NCI-H345 treated with DMSO at 0.1 percent for 48 hours (cell line): ENCODE results near the gene MBOAT2.
"Not testable (repeated sequence)": the region's sequence is repeated elsewhere in the genome, so short reads cannot be mapped to it uniquely, and the experiment has no call there.

ENCODE experiments used
- DNase-seq: peaks from one replicate; lab custom pipeline; 2025; ENCODE audit not compliant: unreplicated experiment; lab: John Stamatoyannopoulos, UW

MBOAT2 gene

GRCh38 chr2:9003616-9004337 lies at the start of gene MBOAT2:
MBOAT2 (minus strand) TSS chr2:9003684; CDS start chr2:9003614, 70 bp downstream.
- peak; percentile 90 for DNase-seq

GRCh38 chr2:9052821-9053533 lies 49.5 kb upstream of the MBOAT2 start:
- DNase-seq: no peak

- DNase-seq: not testable (repeated sequence)
Observed at GRCh38 chr2:9051451-9051850, 48.0 kb upstream of the MBOAT2 start.

- DNase-seq: no peak
Observed at GRCh38 chr2:9050122-9050809, 46.8 kb upstream of the MBOAT2 start.

- no peak for DNase-seq
Observed at GRCh38 chr2:9045595-9045994, 42.1 kb upstream of the MBOAT2 start.

- not testable (repeated sequence) for DNase-seq
Observed at GRCh38 chr2:9043491-9043890, 40.0 kb upstream of the MBOAT2 start.

GRCh38 chr2:9037166-9037565 lies 33.7 kb upstream of the MBOAT2 start:
- no peak for DNase-seq

GRCh38 chr2:9033385-9034168 lies 30.1 kb upstream of the MBOAT2 start:
- DNase-seq: no peak

GRCh38 chr2:9032536-9033255 lies 29.2 kb upstream of the MBOAT2 start:
- peak; percentile 30 for DNase-seq

GRCh38 chr2:9032121-9032520 lies 28.6 kb upstream of the MBOAT2 start:
- DNase-seq: no peak

GRCh38 chr2:9031246-9031645 lies 27.8 kb upstream of the MBOAT2 start:
- no peak for DNase-seq

- no peak for DNase-seq
Observed at GRCh38 chr2:9030841-9031240, 27.4 kb upstream of the MBOAT2 start.

- DNase-seq: no peak
Observed at GRCh38 chr2:9030190-9030589, 26.7 kb upstream of the MBOAT2 start.

- DNase-seq: no peak
Observed at GRCh38 chr2:9029721-9030120, 26.2 kb upstream of the MBOAT2 start.

- no peak for DNase-seq
Observed at GRCh38 chr2:9027884-9028283, 24.4 kb upstream of the MBOAT2 start.

- no peak for DNase-seq
Observed at GRCh38 chr2:9025746-9026145, 22.3 kb upstream of the MBOAT2 start.

- no peak for DNase-seq
Observed at GRCh38 chr2:9024575-9024974, 21.1 kb upstream of the MBOAT2 start.

GRCh38 chr2:9021563-9022211 lies 18.2 kb upstream of the MBOAT2 start:
- no peak for DNase-seq

- no peak for DNase-seq
Observed at GRCh38 chr2:9020267-9020666, 16.8 kb upstream of the MBOAT2 start.

GRCh38 chr2:9018534-9018933 lies 15.1 kb upstream of the MBOAT2 start:
- DNase-seq: no peak
